ENCODE results near the gene CNFN.
"Not testable (repeated sequence)": the region's sequence is repeated elsewhere in the genome, so short reads cannot be mapped to it uniquely, and the experiment has no call there.

Gene CNFN

GRCh38 chr19:42351079-42351735 is 38.9 kb downstream of the CNFN start:
- no peak for DNase-seq (ENCODE audit: low read depth, low spot score)

- DNase-seq (ENCODE audit: low read depth, low spot score): no peak
Measured at GRCh38 chr19:42350417-42350816, 39.7 kb downstream of the CNFN start.

GRCh38 chr19:42349378-42350107 is 40.6 kb downstream of the CNFN start:
- no peak for DNase-seq (ENCODE audit: low read depth, low spot score)

- DNase-seq (ENCODE audit: low read depth, low spot score): no peak
Measured at GRCh38 chr19:42348211-42348610, 41.9 kb downstream of the CNFN start.

GRCh38 chr19:42345191-42345812 is 44.8 kb downstream of the CNFN start:
- DNase-seq (ENCODE audit: low read depth, low spot score): no peak

GRCh38 chr19:42344336-42344893 is 45.7 kb downstream of the CNFN start:
- no peak for DNase-seq (ENCODE audit: low read depth, low spot score)

GRCh38 chr19:42343344-42344110 is 46.6 kb downstream of the CNFN start:
- DNase-seq (ENCODE audit: low read depth, low spot score): no peak

- DNase-seq (ENCODE audit: low read depth, low spot score): not testable (repeated sequence)
Measured at GRCh38 chr19:42339922-42340321, 50.2 kb downstream of the CNFN start.

GRCh38 chr19:42339126-42339860 is 50.8 kb downstream of the CNFN start:
- DNase-seq (ENCODE audit: low read depth, low spot score): not testable (repeated sequence)

Data from iPS DF 19.7 (cell line).